D341Med (cell line): ENCODE measurements around the gene MTA3.

Experiments
- DNase-seq: peaks from one replicate; pipeline ENCODE4 v3.0.0; 2012; ENCODE audit warnings: low spot score

Gene MTA3

DNA sequence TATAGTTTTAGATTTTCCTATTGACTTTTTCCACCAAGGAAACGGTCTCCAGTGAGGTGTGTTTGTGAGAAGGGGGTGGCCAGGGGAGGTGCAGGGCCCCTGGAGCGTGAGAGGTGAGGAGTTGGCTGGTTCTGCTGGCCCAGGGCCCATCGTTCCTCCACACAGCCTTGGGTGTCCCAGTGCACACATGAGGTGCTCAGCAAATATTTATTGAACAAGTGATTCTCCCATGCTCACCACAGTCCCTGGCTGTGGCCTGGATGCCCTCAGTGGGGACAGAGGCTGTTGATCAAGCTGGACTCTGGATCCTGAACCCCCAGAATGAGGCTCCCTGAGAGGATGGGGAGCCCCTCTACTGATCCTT, 219.0 kb downstream of the MTA3 start:
- no peak for DNase-seq

- no peak for DNase-seq
These were observed 219.5 kb downstream of the MTA3 start for GRCh38 chr2:42787788-42788477.

GRCh38 chr2:42788478-42788793, 220.0 kb downstream of the MTA3 start:
- DNase-seq = no peak

DNA sequence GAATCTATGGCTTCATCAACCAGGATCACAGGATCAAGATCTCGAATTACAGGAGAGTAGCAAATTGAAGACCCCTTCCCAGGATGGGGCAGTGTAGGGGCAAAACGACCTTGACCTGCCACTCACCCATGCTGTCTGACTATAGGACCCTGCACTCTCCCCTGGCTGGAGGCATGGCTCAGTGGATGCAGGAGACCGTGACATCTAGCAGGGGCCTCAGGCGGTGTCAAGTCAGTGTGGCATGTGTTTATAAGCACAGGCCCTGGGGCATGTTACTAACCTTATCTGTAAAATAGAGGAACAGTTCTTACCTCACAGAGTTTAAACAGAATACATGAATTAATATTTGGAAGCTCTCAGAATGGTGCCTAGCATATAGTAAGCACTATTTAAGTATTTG, 220.4 kb downstream of the MTA3 start:
- DNase-seq = no peak

DNA sequence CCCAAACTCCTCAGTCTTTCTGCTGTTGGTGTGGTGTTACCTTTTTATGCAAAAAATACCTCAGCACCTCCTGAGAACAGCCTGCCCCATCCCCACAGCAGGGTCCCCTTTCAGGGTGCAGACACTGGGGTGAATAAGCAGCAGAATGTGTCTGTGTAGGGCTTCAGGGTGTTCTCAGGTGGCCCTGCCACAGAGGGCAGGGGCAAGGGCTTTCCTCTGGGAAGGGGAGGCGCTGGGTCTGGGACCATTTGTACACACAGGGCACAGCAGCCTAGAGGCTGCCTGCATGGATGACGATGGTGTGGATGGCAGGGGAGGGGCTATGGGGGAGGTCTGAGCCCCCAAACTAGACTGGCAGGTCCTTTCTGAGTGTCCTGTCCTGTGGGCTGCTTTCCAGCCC, 221.3 kb downstream of the MTA3 start:
- DNase-seq = no peak

GRCh38 chr2:42791606-42792005, 223.2 kb downstream of the MTA3 start:
- no peak for DNase-seq

DNA sequence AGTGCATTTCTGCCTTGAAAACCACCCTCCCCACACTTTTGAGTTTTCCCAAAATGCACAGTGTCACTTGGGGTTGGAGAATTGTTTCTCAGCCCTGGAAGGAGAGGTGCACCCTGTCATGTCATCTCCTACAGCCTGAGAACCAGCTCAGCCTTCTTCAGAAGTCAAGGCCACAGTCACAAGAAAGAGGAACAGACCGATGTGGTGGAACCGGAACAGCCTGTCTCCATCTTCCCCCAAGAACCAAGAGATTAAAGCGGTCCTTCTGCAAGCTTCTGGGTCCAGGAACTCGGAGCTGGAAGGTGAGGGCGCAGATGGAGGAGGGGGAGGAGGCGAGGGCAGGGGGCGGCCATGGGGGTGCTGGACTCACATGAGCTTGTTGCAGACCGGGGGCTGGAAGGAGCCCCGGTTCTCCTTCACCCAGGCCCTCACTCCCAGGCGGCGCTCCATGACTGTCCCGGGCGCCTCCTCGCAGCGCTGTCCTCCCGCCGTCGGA, 223.7 kb downstream of the MTA3 start:
- DNase-seq = no peak

DNA sequence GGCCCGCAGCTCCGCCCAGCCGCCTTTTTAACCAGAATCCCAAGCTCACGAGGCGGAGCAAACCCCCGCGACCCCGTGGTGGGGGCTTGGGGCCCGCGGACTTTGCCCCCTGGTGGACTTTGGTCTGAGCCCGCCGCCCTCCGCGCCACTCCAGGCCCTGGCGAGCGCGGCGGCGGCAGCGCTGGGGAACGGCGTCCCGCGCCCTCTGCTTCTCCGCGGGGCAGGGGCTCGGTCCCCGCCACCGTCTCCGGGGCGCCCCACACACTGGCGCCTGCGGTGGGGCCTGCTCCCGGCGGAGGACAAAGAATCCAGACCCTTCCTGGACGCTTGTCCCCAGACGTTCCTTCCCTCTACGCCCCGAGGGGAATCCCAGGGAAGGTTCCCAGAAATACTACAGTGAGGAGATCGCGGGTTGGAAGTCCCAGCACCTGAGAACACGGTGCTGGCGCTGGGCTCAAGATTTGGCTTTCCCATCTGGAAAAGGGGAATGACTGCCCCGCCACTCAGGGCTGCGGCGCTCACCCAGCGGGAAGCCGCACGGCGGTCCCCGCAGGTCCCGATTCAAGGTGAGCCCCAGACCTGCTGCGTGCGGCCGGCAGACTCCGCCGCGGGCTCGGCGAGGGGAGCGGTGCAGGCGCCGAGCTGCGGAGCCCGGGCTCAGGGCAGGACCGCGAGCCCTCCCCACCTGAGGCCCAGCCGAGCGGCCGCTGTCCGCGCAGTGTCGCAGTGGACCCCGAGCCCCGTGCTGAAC, 224.3 kb downstream of the MTA3 start, which contains the start of gene HAAO:
TSS of gene HAAO (minus strand) at position 1 of the 751 bp plus-strand sequence. CDS start 47 bp downstream, outside the sequence.
- no peak for DNase-seq

- DNase-seq = no peak
These were observed 225.2 kb downstream of the MTA3 start for GRCh38 chr2:42793334-42794270.

DNA sequence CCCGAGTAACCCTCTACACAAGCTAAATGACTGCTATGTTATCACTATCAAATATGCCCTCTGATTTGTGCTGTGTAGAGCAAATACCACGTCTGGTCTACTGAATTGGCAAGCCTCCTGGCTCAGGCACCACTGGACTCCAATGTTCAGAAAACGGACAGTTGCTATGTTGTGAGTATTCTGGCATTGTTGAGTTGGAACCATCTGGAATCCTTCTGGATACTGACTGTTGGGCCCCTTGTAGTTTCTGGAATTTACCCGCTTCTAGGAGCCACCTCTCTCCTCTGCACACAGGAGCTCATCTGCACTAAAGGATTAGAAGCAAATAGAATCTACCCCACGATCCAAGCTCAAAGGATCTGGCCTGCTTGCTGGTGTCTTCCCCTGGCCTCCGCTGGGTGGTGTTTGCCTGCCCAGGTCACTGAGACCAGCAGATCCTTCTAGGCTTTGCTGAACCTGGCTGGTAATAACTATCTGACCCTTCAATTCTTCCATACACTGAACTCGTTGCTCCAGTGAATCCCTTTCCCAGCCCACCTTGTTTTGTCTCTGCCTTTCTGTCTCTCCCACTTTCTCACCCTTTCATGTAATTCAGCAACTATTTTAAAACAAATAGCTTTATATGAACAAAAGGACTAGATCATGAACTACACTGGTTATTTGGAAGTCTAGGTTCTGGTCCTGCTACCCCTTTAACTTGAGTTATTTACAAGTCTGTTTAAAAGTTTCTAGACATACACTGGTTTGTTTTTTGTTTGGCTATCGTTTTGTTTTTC, 226.0 kb downstream of the MTA3 start:
- no peak for DNase-seq

GRCh38 chr2:42795275-42795674, 226.8 kb downstream of the MTA3 start:
- DNase-seq = no peak

DNA sequence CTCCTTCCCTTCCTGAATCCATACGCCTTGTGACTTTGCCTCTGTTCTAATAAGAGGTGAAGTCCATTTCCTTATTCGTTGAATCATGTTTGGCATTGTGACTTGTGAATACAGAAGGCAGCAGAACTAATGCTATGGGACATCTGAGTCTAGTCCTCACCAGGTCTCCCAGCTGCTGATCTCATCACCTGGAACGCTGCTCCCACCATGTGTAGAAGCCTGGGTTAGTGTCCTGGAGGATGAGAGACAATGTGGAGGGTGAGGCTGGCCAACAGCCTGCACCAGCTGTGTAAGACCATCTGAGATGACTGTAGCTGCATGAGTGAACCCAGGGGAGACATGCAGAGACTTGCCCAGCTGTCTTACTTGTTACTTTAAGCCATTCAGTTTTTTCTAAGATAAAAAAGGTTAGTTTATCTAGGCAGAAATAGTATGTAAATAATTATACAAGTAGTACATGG, 227.4 kb downstream of the MTA3 start:
- DNase-seq = no peak

DNA sequence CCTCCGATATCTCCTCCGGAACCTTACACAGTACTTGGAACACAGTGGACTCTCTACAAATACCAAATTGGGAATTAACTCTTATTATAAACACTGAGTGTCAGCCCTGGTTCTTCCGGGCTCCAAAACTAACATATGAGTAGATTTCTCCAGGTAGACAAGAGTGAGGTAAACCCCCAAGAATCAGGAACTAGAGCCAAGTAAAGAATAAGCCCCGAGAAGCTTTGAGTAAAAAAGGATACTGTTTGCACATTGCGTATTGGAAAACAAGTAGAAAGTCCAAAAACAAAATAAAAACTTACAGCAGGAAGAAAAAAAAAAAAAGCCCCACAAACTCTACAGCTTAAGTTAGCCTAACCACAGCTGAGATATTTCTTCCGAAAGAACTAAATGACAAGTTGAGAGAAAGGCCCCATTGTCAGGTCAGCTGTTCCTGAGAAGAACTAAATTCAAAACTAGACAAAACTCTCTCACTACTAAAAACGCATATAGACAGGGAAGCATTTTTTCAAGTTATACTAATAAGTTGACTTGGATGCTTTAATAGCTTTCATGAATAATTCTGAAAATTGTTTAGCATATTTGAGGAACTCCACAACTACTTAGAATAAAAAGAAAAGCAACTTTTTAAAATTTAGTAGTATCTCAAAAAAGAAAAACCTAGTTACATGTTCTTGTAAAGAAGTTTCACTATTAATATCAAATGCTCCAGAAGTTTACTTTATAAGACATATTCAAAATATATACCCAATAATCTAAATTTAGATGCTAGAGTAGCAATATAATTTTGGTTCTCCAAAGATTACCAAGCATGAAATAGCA, 228.2 kb downstream of the MTA3 start:
- no peak for DNase-seq

GRCh38 chr2:42797281-42797680, 228.8 kb downstream of the MTA3 start:
- no peak for DNase-seq

DNA sequence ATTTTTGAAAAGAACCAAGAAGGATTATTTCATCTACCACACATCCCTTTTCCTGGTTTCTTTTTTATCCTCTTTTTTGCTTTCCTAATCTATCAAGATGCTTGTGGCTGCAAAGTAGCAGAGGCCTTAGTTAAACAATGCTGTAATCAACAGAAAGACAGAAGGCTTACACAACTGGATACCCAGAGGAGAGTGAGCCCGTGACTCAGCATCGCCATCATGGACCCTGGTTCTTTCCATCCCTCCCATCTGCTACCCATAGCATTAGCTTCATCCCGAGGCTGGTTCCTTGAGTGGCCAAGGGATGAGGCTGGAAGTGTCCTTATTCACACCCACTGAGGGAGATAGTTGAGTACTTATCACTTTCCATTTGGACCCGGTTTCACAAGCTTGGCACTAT, 231.4 kb downstream of the MTA3 start:
- DNase-seq = peak; percentile 48

DNA sequence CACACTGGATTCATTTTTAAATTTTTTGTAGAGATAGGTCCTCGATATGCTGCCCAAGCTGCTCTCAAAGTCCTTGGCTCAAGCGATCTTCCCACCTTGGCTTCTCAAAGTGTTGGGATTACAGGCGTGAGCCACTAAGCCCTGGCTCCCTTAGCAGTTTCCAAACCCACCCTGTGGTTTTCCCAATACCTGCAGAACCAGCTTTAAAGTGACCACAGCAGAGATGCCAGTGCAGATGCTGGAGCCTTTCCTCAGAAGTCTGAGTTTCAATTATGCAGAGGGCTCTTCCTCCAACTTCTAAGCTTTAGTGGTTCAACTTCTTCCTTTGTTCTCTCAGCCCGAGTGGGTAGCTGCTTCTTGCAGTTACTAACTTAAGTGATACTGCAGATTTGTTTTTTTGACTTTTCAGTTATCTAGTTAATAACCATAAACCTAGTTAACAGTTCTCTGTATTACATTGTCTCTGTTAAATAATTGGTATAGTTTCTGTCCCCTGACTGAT, 232.1 kb downstream of the MTA3 start:
- no peak for DNase-seq

DNA sequence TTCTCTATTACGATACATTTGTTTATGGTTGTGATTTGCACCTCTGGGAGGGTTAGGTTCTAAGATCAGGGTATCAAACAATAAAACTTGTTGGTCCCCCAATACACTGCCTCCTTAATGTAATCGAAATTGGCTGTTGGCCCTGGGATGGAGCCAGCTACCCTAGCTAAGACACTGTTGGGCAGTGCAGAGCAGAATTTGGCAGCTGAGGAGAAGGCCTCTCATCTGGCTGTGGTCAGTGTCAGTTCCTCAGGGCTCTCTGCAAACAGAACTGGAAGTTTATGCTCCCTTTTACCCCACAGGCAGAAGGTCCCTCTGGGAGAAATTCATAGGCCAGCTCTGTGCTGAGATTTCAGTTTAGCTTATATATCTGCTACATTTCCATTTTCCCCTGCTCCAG, 232.5 kb downstream of the MTA3 start:
- DNase-seq = no peak

DNA sequence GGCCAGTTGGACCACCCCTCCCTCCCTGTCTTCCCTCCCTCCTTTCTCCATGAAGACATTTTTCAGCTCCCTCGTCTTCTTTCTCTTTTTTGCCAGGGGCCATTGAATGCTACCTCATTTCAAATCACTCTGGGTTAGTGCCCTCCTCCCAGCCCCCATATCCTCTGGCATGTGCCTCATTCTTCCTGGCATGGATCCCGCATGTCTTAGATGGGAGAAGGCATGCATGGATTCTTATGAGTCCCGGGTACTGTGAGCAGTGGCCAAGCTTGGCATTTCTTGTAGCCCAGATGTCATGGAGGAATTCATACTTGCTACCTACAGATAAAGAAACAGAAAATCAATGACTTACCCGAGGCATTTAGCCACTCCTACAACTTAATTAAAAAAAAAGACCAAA, 232.9 kb downstream of the MTA3 start:
- no peak for DNase-seq

DNA sequence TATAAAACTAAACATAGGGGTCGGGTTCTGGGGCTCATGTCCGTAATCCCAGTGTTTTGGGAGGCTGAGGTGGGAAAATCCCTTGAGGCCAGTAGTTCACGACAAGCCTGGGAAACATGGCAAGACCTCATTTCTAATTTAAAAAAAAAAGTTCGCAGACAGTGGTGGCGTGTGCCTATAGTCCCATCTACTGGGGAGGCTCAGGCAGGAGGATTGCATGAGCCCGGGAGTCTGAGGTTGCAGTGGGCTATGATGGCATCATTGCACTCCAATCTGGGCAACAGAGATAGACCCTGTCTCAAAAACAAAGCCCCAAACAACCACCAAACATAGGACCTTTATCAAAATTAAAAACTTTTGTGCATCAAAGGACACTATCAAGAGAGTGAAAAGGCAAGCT, 233.7 kb downstream of the MTA3 start:
- DNase-seq = no peak

DNA sequence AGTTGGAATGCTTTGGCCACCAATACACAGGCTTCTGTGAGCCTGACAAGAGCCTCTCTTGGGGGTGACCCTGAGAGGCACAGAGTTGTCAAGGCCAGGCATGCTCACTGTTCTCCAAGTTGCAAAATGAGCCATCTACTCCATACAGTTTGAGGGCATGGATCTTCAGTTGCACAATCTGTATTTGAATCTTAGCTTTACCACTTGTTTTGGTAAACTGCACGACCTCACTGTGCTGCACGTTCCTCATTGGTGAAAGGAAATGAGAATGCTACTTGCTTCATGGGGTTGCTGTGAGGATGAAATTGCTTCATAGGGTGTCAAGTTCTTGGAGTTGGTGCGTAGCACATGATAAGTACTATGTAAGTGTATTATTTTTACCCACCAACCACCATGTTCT, 235.9 kb downstream of the MTA3 start:
- DNase-seq = no peak

DNA sequence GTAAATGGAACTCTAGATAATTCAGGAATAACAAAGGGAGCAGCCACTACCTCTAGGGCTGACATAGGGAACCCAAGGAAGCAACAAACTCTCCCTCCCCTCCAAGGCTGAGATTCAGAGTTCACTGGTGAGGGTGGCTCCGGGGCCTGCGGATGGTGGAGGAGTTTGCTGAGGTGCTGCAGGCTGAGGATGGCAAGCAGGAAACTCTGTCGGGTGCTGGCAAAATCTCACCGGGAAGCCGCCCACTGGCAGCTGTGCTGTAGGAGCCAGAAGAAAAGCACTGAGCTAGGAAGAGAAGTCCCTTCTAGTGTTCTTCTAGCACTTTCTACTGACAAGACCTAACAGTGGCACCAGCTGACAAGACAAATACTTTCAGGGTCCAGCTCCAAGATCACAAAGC, 236.5 kb downstream of the MTA3 start:
- DNase-seq = no peak
